HEK293 (cell line): Measurements from ENCODE around the gene RPGR.

Experiments used
- CTCF ChIA-PET: fragments of 350-600 bp; formaldehyde crosslinking; extraction: SDS; loops from one replicate; lab custom pipeline; 2021; ENCODE audit warnings: antibody characterized with exemption; lab: Yijun Ruan, JAX
- POLR2A ChIA-PET: fragments of 300-600 bp; formaldehyde crosslinking; extraction: SDS; loops from one replicate; lab custom pipeline; 2020; ENCODE audit warnings: antibody characterized with exemption, inconsistent platforms; lab: Yijun Ruan, JAX
- H3K27ac ChIP-seq: fragments of 200-500 bp; sonication (Bioruptor generic); 2 replicates; pipeline ENCODE4 v1.5.1; 2014; ENCODE audit warnings: low read depth, low read length, control low read depth, inconsistent platforms; ENCODE audit errors: extremely low read depth
- H3K36me3 ChIP-seq, 2 experiments: fragments of 200-500 bp in 1 of 2; sonication (Bioruptor generic) in 1 of 2; 1 replicate in 1 of 2; 2 replicates in 1 of 2; pipeline ENCODE4 v1.5.1; 2014 to 2017; ENCODE audit warnings: inconsistent platforms in 2 of 2, low read length in 2 of 2; ENCODE audit not compliant: control insufficient read depth in 2 of 2, insufficient read depth in 1 of 2
- H3K4me1 ChIP-seq: fragments of 200-500 bp; sonication (Bioruptor generic); 2 replicates; pipeline ENCODE4 v1.5.1; 2014; ENCODE audit warnings: mild to moderate bottlenecking, low read length, inconsistent platforms; ENCODE audit not compliant: control insufficient read depth, insufficient read depth
- H3K4me3 ChIP-seq: 2 replicates; pipeline ENCODE4 v1.5.1; 2011; ENCODE audit warnings: low read depth, mild to moderate bottlenecking, control low read depth, low read length, moderate library complexity
- H3K9me3 ChIP-seq: fragments of 200-500 bp; sonication (Bioruptor generic); 2 replicates; pipeline ENCODE4 v1.5.1; 2014; ENCODE audit warnings: low read depth, low read length, inconsistent platforms; ENCODE audit not compliant: control insufficient read depth, insufficient read depth
- BCL6B ChIP-seq: fragments of 450-650 bp; formaldehyde crosslinking; IDR thresholded peaks from 2 replicates; pipeline ENCODE4 v1.5.1; 2017; ENCODE audit warnings: missing biosample characterization, missing genetic modification characterization
- CTCF ChIP-seq: fragments of 450-650 bp; formaldehyde crosslinking; IDR thresholded peaks from 2 replicates; pipeline ENCODE4 v1.5.1; 2016; ENCODE audit warnings: missing biosample characterization, missing genetic modification characterization
- KLF1 ChIP-seq: fragments of 450-650 bp; formaldehyde crosslinking; IDR thresholded peaks from 2 replicates; pipeline ENCODE4 v1.5.1; 2016; ENCODE audit warnings: missing biosample characterization, missing genetic modification characterization
- KLF16 ChIP-seq: fragments of 450-650 bp; formaldehyde crosslinking; IDR thresholded peaks from 2 replicates; pipeline ENCODE4 v1.5.1; 2017; ENCODE audit warnings: missing biosample characterization, missing genetic modification characterization
- KLF17 ChIP-seq: fragments of 450-650 bp; formaldehyde crosslinking; IDR thresholded peaks from 2 replicates; pipeline ENCODE4 v1.5.1; 2016; ENCODE audit warnings: missing biosample characterization, missing genetic modification characterization
- PRDM10 ChIP-seq: fragments of 450-650 bp; formaldehyde crosslinking; IDR thresholded peaks from 2 replicates; pipeline ENCODE4 v1.5.1; 2016; ENCODE audit warnings: missing biosample characterization, missing genetic modification characterization
- ZBTB17 ChIP-seq: fragments of 450-650 bp; formaldehyde crosslinking; IDR thresholded peaks from 2 replicates; pipeline ENCODE4 v1.5.1; 2016; ENCODE audit warnings: missing biosample characterization, missing genetic modification characterization
- ZBTB20 ChIP-seq: fragments of 450-650 bp; formaldehyde crosslinking; IDR thresholded peaks from 2 replicates; pipeline ENCODE4 v1.5.1; 2016; ENCODE audit warnings: missing biosample characterization, missing genetic modification characterization
- ZBTB26 ChIP-seq: fragments of 450-650 bp; formaldehyde crosslinking; optimal IDR thresholded peaks from 2 replicates; pipeline ENCODE3; 2016; ENCODE audit warnings: missing biosample characterization, mild to moderate bottlenecking, missing genetic modification characterization
- ZBTB44 ChIP-seq: fragments of 450-650 bp; IDR thresholded peaks from 2 replicates; pipeline ENCODE4 v1.5.1; 2018; ENCODE audit warnings: missing biosample characterization, mild to moderate bottlenecking, missing genetic modification characterization
- ZNF155 ChIP-seq: fragments of 450-650 bp; formaldehyde crosslinking; IDR thresholded peaks from 2 replicates; pipeline ENCODE4 v1.5.1; 2016; ENCODE audit warnings: missing biosample characterization, missing genetic modification characterization
- ZNF184 ChIP-seq: fragments of 450-650 bp; IDR thresholded peaks from 2 replicates; pipeline ENCODE4 v1.5.1; 2018; ENCODE audit warnings: missing biosample characterization, mild to moderate bottlenecking, missing genetic modification characterization
- ZNF23 ChIP-seq: fragments of 450-650 bp; formaldehyde crosslinking; IDR thresholded peaks from 2 replicates; pipeline ENCODE4 v1.5.1; 2016; ENCODE audit warnings: missing biosample characterization, missing genetic modification characterization, borderline replicate concordance
- ZNF335 ChIP-seq: fragments of 450-650 bp; formaldehyde crosslinking; conservative IDR thresholded peaks from 2 replicates; pipeline ENCODE4 v1.5.1; 2016; ENCODE audit warnings: missing biosample characterization, missing genetic modification characterization
- ZNF48 ChIP-seq: fragments of 450-650 bp; formaldehyde crosslinking; IDR thresholded peaks from 2 replicates; pipeline ENCODE4 v1.5.1; 2016; ENCODE audit warnings: missing biosample characterization, missing genetic modification characterization
- ZNF629 ChIP-seq: fragments of 450-650 bp; formaldehyde crosslinking; IDR thresholded peaks from 2 replicates; pipeline ENCODE4 v1.5.1; 2017; ENCODE audit warnings: missing biosample characterization, missing genetic modification characterization
- ZNF768 ChIP-seq: fragments of 450-650 bp; formaldehyde crosslinking; IDR thresholded peaks from 2 replicates; pipeline ENCODE4 v1.5.1; 2018; ENCODE audit warnings: missing biosample characterization, mild to moderate bottlenecking, missing genetic modification characterization
- ZNF776 ChIP-seq: fragments of 450-650 bp; formaldehyde crosslinking; IDR thresholded peaks from 2 replicates; pipeline ENCODE4 v1.5.0; 2017; ENCODE audit warnings: missing biosample characterization, missing genetic modification characterization, borderline replicate concordance
- ZNF785 ChIP-seq: fragments of 450-650 bp; formaldehyde crosslinking; IDR thresholded peaks from 2 replicates; pipeline ENCODE4 v1.5.1; 2016; ENCODE audit warnings: missing biosample characterization, missing genetic modification characterization
- ZSCAN16 ChIP-seq: fragments of 450-650 bp; formaldehyde crosslinking; IDR thresholded peaks from 2 replicates; pipeline ENCODE4 v1.5.1; 2016; ENCODE audit warnings: missing biosample characterization, missing genetic modification characterization
- ZXDB ChIP-seq: fragments of 450-650 bp; formaldehyde crosslinking; IDR thresholded peaks from 2 replicates; pipeline ENCODE4 v1.5.1; 2016; ENCODE audit warnings: missing biosample characterization, missing genetic modification characterization

The RPGR gene

GRCh38 chrX:38220415-38221390, 106.6 kb downstream of the RPGR start, which contains the start of gene SRPX (continued):
- TF ChIP-seq CTCF: no peak
- TF ChIP-seq ZBTB20 (tag by site-specific recombination): peak; percentile 65; the same call in 1 of the 2 replicates
- TF ChIP-seq ZNF629: no peak
- TF ChIP-seq, all 188 proteins: peak for 14

- Histone ChIP-seq H3K4me3 (peak overlapping the region; percentile 42), H3K4me1 (peaks cover 4% of the 10 kb centered on the region), H3K9me3 (no peaks in the 10 kb centered on the region), H3K27ac (peak overlapping the region; percentile 38; the same call in 1 of the 2 replicates), H3K36me3 (no peaks in the 10 kb centered on the region)
- ChIA-PET CTCF (interaction anchor here (0.7 to 2.2 kb wide), 10 partner anchors 10 to 434 kb away, joined by 3 to 20 read pairs (median 4); partner anchors contain the start of gene RPGR), POLR2A (no interaction called here)
- TF ChIP-seq ZNF23 (tag by site-specific recombination): no peak
- TF ChIP-seq ZBTB26 (tag by site-specific recombination): no peak
- peak; percentile 46; the same call in 1 of the 2 replicates for TF ChIP-seq ZBTB44 (tag by site-specific recombination)
- TF ChIP-seq KLF1 (tag by site-specific recombination): peak; percentile 23; the same call in 1 of the 2 replicates
- no peak for TF ChIP-seq ZNF155 (tag by site-specific recombination)
- no peak for TF ChIP-seq ZSCAN16
- TF ChIP-seq ZNF785 (tag by site-specific recombination): no peak
- peak; percentile 78 for TF ChIP-seq PRDM10 (tag by site-specific recombination)
- TF ChIP-seq ZNF184 (tag by site-specific recombination): peak; percentile 79
- TF ChIP-seq KLF16 (tag by site-specific recombination): no peak
- peak; percentile 66 for TF ChIP-seq CTCF
- TF ChIP-seq ZNF335 (tag by site-specific recombination): peak; percentile 84; the same call in 1 of the 2 replicates
- TF ChIP-seq ZXDB (tag by site-specific recombination): no peak
- TF ChIP-seq ZNF768 (tag by site-specific recombination): no peak
- no peak for TF ChIP-seq KLF17
- TF ChIP-seq BCL6B: peak; percentile 56; the same call in 1 of the 2 replicates
- no peak for TF ChIP-seq ZNF776 (tag by site-specific recombination)
- TF ChIP-seq ZNF629: 0 out of 2 replicates have a peak, but pooled peaks have one; percentile 13
- TF ChIP-seq ZBTB17: 0 out of 2 replicates have a peak, but pooled peaks have one; percentile 8
- TF ChIP-seq ZNF48 (tag by site-specific recombination): no peak
Measured at GRCh38 chrX:38220024-38220414, 107.3 kb downstream of the RPGR start.
